HAP-1 (cell line): ENCODE results near the gene CPB1.

Experiments
- DNase-seq, 2 experiments: peaks; one replicate each; pipeline ENCODE4 v3.0.0-alpha.2; 2016 to 2020; ENCODE audit warnings: low spot score in 2 of 2
- H3K27me3 ChIP-seq: fragments of 250-450 bp; sonication (Bioruptor Pico); 2 replicates; pipeline ENCODE4 v1.5.1; 2020; ENCODE audit warnings: low read depth, mild to moderate bottlenecking, moderate library complexity
- H3K36me3 ChIP-seq: fragments of 250-450 bp; sonication (Bioruptor Pico); replicated peaks from 2 replicates; pipeline ENCODE4 v1.5.1; 2020; ENCODE audit warnings: mild to moderate bottlenecking
- H3K4me1 ChIP-seq: fragments of 250-450 bp; sonication (Bioruptor Pico); 2 replicates; pipeline ENCODE4 v1.5.1; 2020; ENCODE audit warnings: mild to moderate bottlenecking
- H3K4me3 ChIP-seq: fragments of 250-450 bp; sonication (Bioruptor Pico); 2 replicates; pipeline ENCODE4 v1.5.1; 2020; ENCODE audit warnings: mild to moderate bottlenecking, moderate library complexity
- H3K9me3 ChIP-seq: fragments of 250-450 bp; sonication (Bioruptor Pico); 2 replicates; pipeline ENCODE4 v1.5.1; 2020; ENCODE audit warnings: mild to moderate bottlenecking, moderate library complexity
- in situ Hi-C: fragments of 300-500 bp; cut with MboI; formaldehyde crosslinking; loops from 3 replicates; pipeline ENCODE4 v1.14.3; 2020; ENCODE audit warnings: low sequenced_read_pairs, inconsistent platforms, mixed read lengths

CPB1 gene

GRCh38 chr3:148879256-148879655, 51.6 kb downstream of the CPB1 start:
- no peaks in the 10 kb centered on the region for H3K36me3 ChIP-seq
- DNase-seq = no peak
- H3K27me3 ChIP-seq = peaks cover 5% of the 10 kb centered on the region
- in situ Hi-C loops = no loop called here
- H3K4me3 ChIP-seq = no peak overlapping the region
- H3K4me1 ChIP-seq = no peaks in the 10 kb centered on the region
- H3K9me3 ChIP-seq = no peaks in the 10 kb centered on the region

DNA sequence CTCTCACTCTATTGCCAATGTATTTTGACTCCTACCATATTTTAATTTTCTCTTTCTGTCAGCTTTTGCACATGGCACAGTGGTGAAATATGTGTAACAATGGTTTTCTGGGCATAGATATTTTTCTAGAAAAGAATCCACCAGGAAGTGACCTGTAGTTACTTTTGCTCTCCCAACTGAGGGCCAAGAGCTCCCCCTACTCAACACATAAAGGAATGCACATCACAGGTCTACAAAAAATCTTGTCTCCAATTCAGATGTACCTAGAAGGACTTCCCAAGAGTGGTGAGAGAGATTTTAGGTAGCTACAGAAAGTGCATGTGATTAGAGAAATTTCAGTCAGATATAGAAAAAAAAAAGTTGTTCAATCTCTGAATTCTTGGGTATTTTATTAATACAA, 53.1 kb downstream of the CPB1 start:
- in situ Hi-C loops = no loop called here
- Histone ChIP-seq H3K9me3 (no peaks in the 10 kb centered on the region), H3K36me3 (no peaks in the 10 kb centered on the region), H3K4me3 (no peak overlapping the region), H3K4me1 (no peaks in the 10 kb centered on the region), H3K27me3 (peaks cover 5% of the 10 kb centered on the region)
- DNase-seq = peak; percentile 31 to 43

DNA sequence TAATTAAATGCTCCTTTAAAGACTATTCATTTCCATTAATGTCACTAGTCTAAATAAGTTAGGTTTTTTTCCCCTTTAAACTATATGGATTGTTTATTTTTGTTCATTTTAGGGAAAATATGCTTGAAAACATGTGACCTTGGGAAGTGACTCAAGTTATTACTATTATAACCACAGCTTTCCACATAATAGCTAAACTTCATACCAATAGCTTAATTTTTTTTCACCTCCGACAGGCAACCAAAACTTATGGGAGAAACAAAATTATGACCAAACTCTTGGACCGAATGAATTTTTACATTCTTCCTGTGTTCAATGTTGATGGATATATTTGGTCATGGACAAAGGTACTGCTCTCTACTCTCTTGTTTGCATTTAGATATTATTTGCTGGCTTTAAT, 53.7 kb downstream of the CPB1 start:
- peaks cover 5% of the 10 kb centered on the region for H3K27me3 ChIP-seq
- H3K9me3 ChIP-seq = no peaks in the 10 kb centered on the region
- no peak for DNase-seq
- no peak overlapping the region for H3K4me3 ChIP-seq
- H3K36me3 ChIP-seq = no peaks in the 10 kb centered on the region
- in situ Hi-C loops = no loop called here
- H3K4me1 ChIP-seq = no peaks in the 10 kb centered on the region

GRCh38 chr3:148882288-148882687, 54.7 kb downstream of the CPB1 start:
- H3K36me3 ChIP-seq = no peaks in the 10 kb centered on the region
- H3K9me3 ChIP-seq = no peaks in the 10 kb centered on the region
- H3K4me3 ChIP-seq = no peak overlapping the region
- no peaks in the 10 kb centered on the region for H3K4me1 ChIP-seq
- peaks cover 5% of the 10 kb centered on the region for H3K27me3 ChIP-seq
- in situ Hi-C loops = no loop called here
- DNase-seq = no peak

DNA sequence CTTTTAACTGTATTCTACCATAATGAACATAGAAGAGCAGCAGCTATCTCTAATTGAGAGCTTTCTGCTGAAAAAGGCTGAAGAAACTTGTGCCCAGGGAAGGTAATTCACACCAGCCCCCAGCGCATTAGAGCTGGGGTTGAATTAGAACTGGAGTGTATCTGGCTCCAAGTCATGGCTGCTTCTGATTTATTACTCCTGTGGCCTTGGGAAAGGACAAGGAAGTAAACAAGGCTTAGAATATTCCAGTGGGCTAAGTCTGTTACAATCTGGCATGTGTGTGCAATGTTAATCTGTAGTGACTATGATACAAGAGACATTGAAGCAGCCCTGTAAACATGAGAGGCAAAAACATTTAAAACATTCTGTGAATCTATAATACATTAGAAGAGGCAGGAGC, 55.6 kb downstream of the CPB1 start:
- H3K36me3 ChIP-seq = no peaks in the 10 kb centered on the region
- in situ Hi-C loops = no loop called here
- no peaks in the 10 kb centered on the region for H3K9me3 ChIP-seq
- H3K4me3 ChIP-seq = no peak overlapping the region
- H3K4me1 ChIP-seq = no peaks in the 10 kb centered on the region
- DNase-seq = no peak
- peaks cover 7% of the 10 kb centered on the region for H3K27me3 ChIP-seq

DNA sequence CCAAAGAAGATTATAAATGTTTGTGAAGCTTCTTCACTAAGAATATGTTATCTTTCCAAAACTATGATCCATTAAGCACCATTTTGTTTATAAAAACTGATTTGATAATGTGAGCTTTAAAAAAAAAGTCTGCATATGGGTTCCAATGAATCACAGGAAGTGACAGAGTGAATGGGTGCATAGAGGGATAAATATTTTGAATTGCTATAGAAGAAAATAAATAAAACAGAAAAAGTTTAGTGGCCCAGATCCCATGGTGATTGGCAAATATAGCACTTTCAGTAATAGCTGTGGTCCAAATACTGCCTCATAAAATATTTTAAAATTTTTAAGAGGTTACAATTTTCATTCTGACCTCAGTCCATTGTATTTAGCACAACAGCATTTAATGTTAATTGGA, 56.6 kb downstream of the CPB1 start:
- H3K27me3 ChIP-seq = peaks cover 13% of the 10 kb centered on the region
- no peak for DNase-seq
- no peaks in the 10 kb centered on the region for H3K9me3 ChIP-seq
- no peaks in the 10 kb centered on the region for H3K4me1 ChIP-seq
- H3K4me3 ChIP-seq = no peak overlapping the region
- in situ Hi-C loops = no loop called here
- no peaks in the 10 kb centered on the region for H3K36me3 ChIP-seq

GRCh38 chr3:148889828-148890227, 62.2 kb downstream of the CPB1 start:
- no peaks in the 10 kb centered on the region for H3K4me1 ChIP-seq
- no peak overlapping the region for H3K4me3 ChIP-seq
- DNase-seq = no peak
- no peaks in the 10 kb centered on the region for H3K9me3 ChIP-seq
- H3K36me3 ChIP-seq = no peaks in the 10 kb centered on the region
- in situ Hi-C loops = no loop called here
- peaks cover 18% of the 10 kb centered on the region for H3K27me3 ChIP-seq

DNA sequence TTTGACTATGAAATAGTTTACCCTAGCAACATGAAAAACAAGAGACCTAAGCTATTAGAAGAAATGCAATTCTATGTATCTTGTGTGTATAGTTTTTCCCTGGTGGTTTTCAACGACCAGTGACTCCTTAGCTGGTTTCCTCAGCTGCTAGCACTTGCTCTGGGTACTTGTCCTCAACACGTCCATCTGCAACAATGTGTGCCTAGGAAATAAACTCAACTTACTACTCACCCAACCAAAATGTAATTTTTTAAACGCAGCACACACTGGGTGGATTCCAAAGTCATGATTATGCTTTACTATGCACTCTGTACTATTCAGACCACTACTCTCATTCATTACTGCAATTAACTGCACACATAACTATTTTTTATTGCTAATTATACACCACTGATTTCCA, 68.5 kb downstream of the CPB1 start:
- H3K36me3 ChIP-seq = no peaks in the 10 kb centered on the region
- DNase-seq = no peak
- H3K27me3 ChIP-seq = 0 out of 2 replicates have a peak, but pooled peaks cover 2% of the 10 kb centered on the region
- in situ Hi-C loops = no loop called here
- H3K9me3 ChIP-seq = no peaks in the 10 kb centered on the region
- no peak overlapping the region for H3K4me3 ChIP-seq
- H3K4me1 ChIP-seq = no peaks in the 10 kb centered on the region

GRCh38 chr3:148901987-148902791, 74.6 kb downstream of the CPB1 start:
- in situ Hi-C loops = no loop called here
- H3K27me3 ChIP-seq = peaks cover 9% of the 10 kb centered on the region; the same call in 1 of the 2 replicates
- no peak for DNase-seq
- no peak overlapping the region for H3K4me3 ChIP-seq
- no peaks in the 10 kb centered on the region for H3K9me3 ChIP-seq
- no peaks in the 10 kb centered on the region for H3K4me1 ChIP-seq
- no peaks in the 10 kb centered on the region for H3K36me3 ChIP-seq

DNA sequence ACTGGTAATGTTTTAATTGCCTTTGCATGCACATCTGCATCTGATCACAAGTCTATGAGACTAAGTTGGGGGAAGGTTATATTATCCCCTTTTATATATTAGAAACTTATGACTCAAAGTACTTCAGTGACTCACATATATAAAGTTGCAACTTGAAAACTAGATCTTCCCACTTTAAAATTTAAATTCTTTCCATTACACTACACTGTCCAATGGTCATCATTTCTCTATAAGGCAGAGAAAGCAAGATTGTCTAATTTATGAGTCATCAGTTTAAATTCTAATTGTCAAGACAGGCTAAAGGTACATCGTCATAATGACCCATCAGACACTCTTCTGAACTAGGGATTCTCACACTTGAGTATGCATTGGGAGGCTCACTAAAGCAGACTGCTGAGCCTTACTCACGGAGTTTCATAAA, 75.4 kb downstream of the CPB1 start:
- H3K4me3 ChIP-seq = no peak overlapping the region
- no peaks in the 10 kb centered on the region for H3K4me1 ChIP-seq
- peaks cover 9% of the 10 kb centered on the region; the same call in 1 of the 2 replicates for H3K27me3 ChIP-seq
- no peaks in the 10 kb centered on the region for H3K36me3 ChIP-seq
- no peaks in the 10 kb centered on the region for H3K9me3 ChIP-seq
- no peak for DNase-seq
- in situ Hi-C loops = no loop called here

DNA sequence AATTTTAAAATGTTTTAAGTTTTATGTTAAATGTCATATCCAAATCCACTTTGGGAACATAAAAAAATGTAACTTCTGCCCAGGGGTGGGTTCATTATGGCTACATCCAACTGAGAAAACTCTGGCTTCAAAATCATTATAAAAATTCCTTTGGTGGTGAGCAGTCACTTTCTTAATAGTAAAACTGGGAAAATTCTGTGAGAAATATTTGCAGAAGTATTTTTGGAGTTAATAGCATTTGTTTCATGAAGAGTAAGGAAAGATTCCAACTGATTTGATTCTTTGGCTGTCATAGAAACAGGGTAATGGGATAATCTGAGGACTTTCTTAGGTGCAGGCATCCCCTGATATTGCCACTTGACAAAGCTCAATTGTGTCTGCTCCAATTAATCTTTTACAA, 76.3 kb downstream of the CPB1 start:
- Histone ChIP-seq H3K4me1 (no peaks in the 10 kb centered on the region), H3K4me3 (no peak overlapping the region), H3K9me3 (no peaks in the 10 kb centered on the region), H3K27me3 (peaks cover 9% of the 10 kb centered on the region; the same call in 1 of the 2 replicates), H3K36me3 (no peaks in the 10 kb centered on the region)
- in situ Hi-C loops = no loop called here
- DNase-seq = no peak

GRCh38 chr3:148906667-148907066, 79.1 kb downstream of the CPB1 start:
- in situ Hi-C loops = no loop called here
- no peak for DNase-seq
- H3K36me3 ChIP-seq = no peaks in the 10 kb centered on the region
- H3K4me1 ChIP-seq = no peaks in the 10 kb centered on the region
- no peaks in the 10 kb centered on the region for H3K9me3 ChIP-seq
- peaks cover 9% of the 10 kb centered on the region; the same call in 1 of the 2 replicates for H3K27me3 ChIP-seq
- H3K4me3 ChIP-seq = no peak overlapping the region
